Measurements from ENCODE around the gene ABHD17C.

ABHD17C gene

GRCh38 chr15:80766275-80766674, 71.2 kb downstream of the ABHD17C start:
- DNase-seq (ENCODE audit: low spot score): no peak

- no peak for DNase-seq (ENCODE audit: low spot score)
Observed at GRCh38 chr15:80768158-80768557, 73.0 kb downstream of the ABHD17C start.

GRCh38 chr15:80769153-80769828, 74.2 kb downstream of the ABHD17C start:
- no peak for DNase-seq (ENCODE audit: low spot score)

GRCh38 chr15:80769829-80770705, 75.0 kb downstream of the ABHD17C start:
- DNase-seq (ENCODE audit: low spot score): no peak

- DNase-seq (ENCODE audit: low spot score): no peak
Observed at GRCh38 chr15:80773122-80773551, 78.0 kb downstream of the ABHD17C start.

GRCh38 chr15:80773792-80774352, 78.8 kb downstream of the ABHD17C start:
- DNase-seq (ENCODE audit: low spot score): no peak

GRCh38 chr15:80774486-80774885, 79.4 kb downstream of the ABHD17C start:
- DNase-seq (ENCODE audit: low spot score): no peak

- no peak for DNase-seq (ENCODE audit: low spot score)
Observed at GRCh38 chr15:80775338-80775737, 80.2 kb downstream of the ABHD17C start.

- DNase-seq (ENCODE audit: low spot score): peak; percentile 66
Observed at GRCh38 chr15:80776420-80777045, 81.4 kb downstream of the ABHD17C start.

GRCh38 chr15:80777137-80777536, 82.0 kb downstream of the ABHD17C start:
- no peak for DNase-seq (ENCODE audit: low spot score)

GRCh38 chr15:80777826-80778620, 82.9 kb downstream of the ABHD17C start:
- DNase-seq (ENCODE audit: low spot score): no peak

GRCh38 chr15:80778621-80778963, 83.5 kb downstream of the ABHD17C start:
- DNase-seq (ENCODE audit: low spot score): no peak

GRCh38 chr15:80778964-80779657, 84.0 kb downstream of the ABHD17C start, which contains the start of gene CEMIP:
CEMIP (plus strand) TSS chr15:80779370; CDS start chr15:80873880, 94,510 bp downstream.
- DNase-seq (ENCODE audit: low spot score): no peak

- DNase-seq (ENCODE audit: low spot score): no peak
Observed at GRCh38 chr15:80779658-80780415, 84.7 kb downstream of the ABHD17C start.

GRCh38 chr15:80780416-80781221, 85.5 kb downstream of the ABHD17C start:
- DNase-seq (ENCODE audit: low spot score): no peak

- no peak for DNase-seq (ENCODE audit: low spot score)
Observed at GRCh38 chr15:80783260-80783659, 88.2 kb downstream of the ABHD17C start.

- DNase-seq (ENCODE audit: low spot score): no peak
Observed at GRCh38 chr15:80785335-80785734, 90.2 kb downstream of the ABHD17C start.

- no peak for DNase-seq (ENCODE audit: low spot score)
Observed at GRCh38 chr15:80785811-80786354, 90.8 kb downstream of the ABHD17C start.

- DNase-seq (ENCODE audit: low spot score): no peak
Observed at GRCh38 chr15:80787316-80787715, 92.2 kb downstream of the ABHD17C start.
